Psoas muscle (tissue), 8 donors: ENCODE results near the gene IL1R1. TPM values are rescaled to one million over a fixed set of nuclear protein-coding genes. Genes with fewer than 3 reads are reported as not detected.

Experiments
- ATAC-seq, 4 donors: fragments of 200-7000 bp; cut with Tn5 transposase; one replicate each; pipeline ENCODE4 v1.9.1; 2020; ENCODE audit warnings: moderate library complexity in 3 of 4, mild to moderate bottlenecking in 2 of 4
- DNase-seq, 2 donors: peaks; one replicate each; pipeline ENCODE4 v3.0.0-alpha.2; 2020
- H3K27ac ChIP-seq: fragments of 200-600 bp; one replicate; pipeline ENCODE4 v1.8.0; 2022
- H3K27me3 ChIP-seq, 3 donors: fragments of 200-600 bp in 1 of 3; one replicate each; pipeline versions ENCODE4 v1.6.1 to v1.8.0; 2013 to 2022; ENCODE audit warnings: low read length in 2 of 3, mild to moderate bottlenecking in 2 of 3, moderate library complexity in 1 of 3; ENCODE audit not compliant: insufficient read depth in 3 of 3
- H3K36me3 ChIP-seq, 2 donors: fragments of 200-600 bp in 1 of 2; one replicate each; pipeline versions ENCODE4 v1.6.1 to v1.8.0; 2013 to 2022; ENCODE audit warnings: low read depth in 1 of 2, mild to moderate bottlenecking in 1 of 2, moderate library complexity in 1 of 2; ENCODE audit not compliant: insufficient read depth in 1 of 2
- H3K4me1 ChIP-seq: fragments of 200-600 bp; one replicate; pipeline ENCODE4 v1.8.0; 2022
- H3K4me3 ChIP-seq: fragments of 200-600 bp; one replicate; pipeline ENCODE4 v1.8.0; 2022; ENCODE audit warnings: mild to moderate bottlenecking
- H3K9me3 ChIP-seq: fragments of 200-600 bp; one replicate; pipeline ENCODE4 v1.8.0; 2022
- CTCF ChIP-seq: fragments of 200-600 bp; IDR thresholded peaks from one replicate; pipeline ENCODE4 v1.8.0; 2022; ENCODE audit warnings: antibody characterized with exemption
- WGBS, 3 donors: extraction: QIAGEN DNeasy Blood & Tissue Kit; methylation state at CpG; one replicate each; pipeline versions ENCODE4 v1.1.6 to v1.1.7; 2013; 5-methylcytosine and 5-hydroxymethylcytosine counted together
- intact Hi-C, 2 donors: fragments of 100-400 bp; cut with DNase I; formaldehyde crosslinking; loops; one replicate each; pipeline versions ENCODE4 v1.11.0 to v1.14.2; 2022
- polyA plus RNA-seq, 3 donors: library from polyadenylated mRNA; stranded (reverse); fragments of 200-250 nt; gene quantifications; one replicate each; pipeline ENCODE4 v1.2.3, GENCODE V29; 2013
- total RNA-seq, 4 donors: library from RNA; stranded (reverse); fragmentation: NEBNext Ultra II Directional in 2 of 4; extraction: Animal tissue kit (Norgen Biotek cat#: 25700) in 2 of 4; gene quantifications; one replicate each; pipeline versions ENCODE4 v1.2.1 to v1.2.4, GENCODE V29; 2021 to 2023
- donor health status: healthy with polysubstance abuse.
- donor health status: DM: no; HTN: no; CAD: no; lungs with moderate emphysema.
- donor health status: Bipolar disorder and iron deficiency.
- donor health status: healthy.
- donor health status: DM: yes; HTN: yes; CAD: no.
- donor health status: DM: no; HTN: no; CAD: no.
- donor health status: DM: no; HTN: no; CAD: no.
- donor health status: DM: yes; HTN: yes; CAD: no.

The IL1R1 gene
- total and polyA plus RNA-seq, 7 donors, result 10.4 to 39.8 (median 15.9) TPM

- intact Hi-C loops, result no loop called here
- DNase-seq, result no peak
- TF ChIP-seq CTCF, result no peak
- Histone ChIP-seq H3K36me3 (no peaks in the 10 kb centered on the region), H3K4me3 (no peak overlapping the region), H3K9me3 (no peaks in the 10 kb centered on the region), H3K4me1 (no peaks in the 10 kb centered on the region), H3K27ac (no peak overlapping the region), H3K27me3 (no peaks in the 10 kb centered on the region)
- no peak for ATAC-seq
These were observed 66.2 kb downstream of the IL1R1 start for GRCh38 chr2:102208774-102209173.

- Histone ChIP-seq H3K36me3 (no peaks in the 10 kb centered on the region), H3K9me3 (no peaks in the 10 kb centered on the region), H3K27ac (no peak overlapping the region), H3K4me3 (no peak overlapping the region), H3K27me3 (no peaks in the 10 kb centered on the region), H3K4me1 (no peaks in the 10 kb centered on the region)
- no peak for ATAC-seq
- 0 to 94% (median 86%) methylated on average over 1 of the region's 1 CpG for WGBS, 3 donors
- DNase-seq, result no peak
- TF ChIP-seq CTCF, result no peak
- intact Hi-C loops, result no loop called here
These were observed 66.9 kb downstream of the IL1R1 start for GRCh38 chr2:102209474-102209873.

GRCh38 chr2:102217032-102217431, 74.5 kb downstream of the IL1R1 start:
- Histone ChIP-seq H3K9me3 (peaks cover 19% of the 10 kb centered on the region), H3K27ac (no peak overlapping the region), H3K4me3 (no peak overlapping the region), H3K27me3 (no peaks in the 10 kb centered on the region), H3K36me3 (no peaks in the 10 kb centered on the region), H3K4me1 (no peaks in the 10 kb centered on the region)
- TF ChIP-seq CTCF, result no peak
- intact Hi-C loops, result no loop called here
- ATAC-seq, result no peak
- DNase-seq, result no peak

GRCh38 chr2:102224824-102225739, 82.5 kb downstream of the IL1R1 start:
- no peak overlapping the region for H3K27ac ChIP-seq
- no peak for DNase-seq
- H3K4me1 ChIP-seq, result peaks cover 28% of the 10 kb centered on the region
- 36 to 60% (median 47%) methylated on average over 8 of the region's 8 CpGs for WGBS, 3 donors
- no peak for ATAC-seq
- H3K27me3 ChIP-seq, result no peaks in the 10 kb centered on the region
- no peaks in the 10 kb centered on the region for H3K9me3 ChIP-seq
- no peak overlapping the region for H3K4me3 ChIP-seq
- intact Hi-C loops, result no loop called here
- no peak for TF ChIP-seq CTCF
- no peaks in the 10 kb centered on the region for H3K36me3 ChIP-seq

- Histone ChIP-seq H3K4me1 (peaks cover 28% of the 10 kb centered on the region), H3K27ac (peak overlapping the region; percentile 93), H3K9me3 (no peaks in the 10 kb centered on the region), H3K4me3 (no peak overlapping the region), H3K36me3 (no peaks in the 10 kb centered on the region), H3K27me3 (no peaks in the 10 kb centered on the region)
- DNase-seq (no peak), ATAC-seq (no peak)
- TF ChIP-seq CTCF, result no peak
- WGBS, 3 donors, result 89 to 93% (median 91%) methylated on average over 6 of the region's 6 CpGs
- intact Hi-C loops, result no loop called here
These were observed 83.6 kb downstream of the IL1R1 start for GRCh38 chr2:102226171-102226570.
